Smooth muscle cell (in vitro differentiated cells): ENCODE results near the gene TUBA4A. TPM values are rescaled to one million over a fixed set of nuclear protein-coding genes. Genes with fewer than 3 reads are reported as not detected.
A peak's percentile ranks its signal among the peaks of the same experiment; 100 is the strongest.

Source experiments
- DNase-seq: peaks from one replicate; lab custom pipeline; 2025; ENCODE audit not compliant: unreplicated experiment; lab: John Stamatoyannopoulos, UW
- H2AFZ ChIP-seq: fragments of 200-600 bp; sonication (generic); 2 replicates; pipeline ENCODE4 v1.6.0; 2016; ENCODE audit warnings: antibody characterized with exemption, low read depth, mild to moderate bottlenecking
- H3F3A ChIP-seq: fragments of 200-600 bp; sonication (generic); 2 replicates; pipeline ENCODE4 v1.6.0; 2017; ENCODE audit warnings: antibody characterized with exemption, low read depth
- H3K27ac ChIP-seq: fragments of 200-600 bp; sonication (generic); 2 replicates; pipeline ENCODE4 v1.5.1; 2016; ENCODE audit warnings: low read depth, mild to moderate bottlenecking
- H3K27me3 ChIP-seq: fragments of 200-600 bp; sonication (generic); 2 replicates; pipeline ENCODE4 v1.6.1; 2016; ENCODE audit warnings: low read depth, mild to moderate bottlenecking
- H3K36me3 ChIP-seq: fragments of 200-600 bp; sonication (generic); 2 replicates; pipeline ENCODE4 v1.5.1; 2016; ENCODE audit warnings: low read depth
- H3K4me1 ChIP-seq: fragments of 200-600 bp; sonication (generic); 2 replicates; pipeline ENCODE4 v1.5.1; 2016; ENCODE audit warnings: low read depth
- H3K4me2 ChIP-seq: fragments of 200-600 bp; sonication (generic); 2 replicates; pipeline ENCODE4 v1.6.0; 2016; ENCODE audit warnings: mild to moderate bottlenecking
- H3K4me3 ChIP-seq: fragments of 200-600 bp; sonication (generic); 2 replicates; pipeline ENCODE4 v1.5.1; 2016; ENCODE audit warnings: mild to moderate bottlenecking
- H3K79me2 ChIP-seq: fragments of 200-600 bp; sonication (generic); 2 replicates; pipeline ENCODE4 v1.6.0; 2016; ENCODE audit warnings: low read depth, mild to moderate bottlenecking
- H3K9ac ChIP-seq: fragments of 200-600 bp; sonication (generic); 2 replicates; pipeline ENCODE4 v1.6.0; 2016; ENCODE audit warnings: low read depth
- H3K9me3 ChIP-seq: fragments of 200-600 bp; sonication (generic); replicated peaks from 2 replicates; pipeline ENCODE4 v1.5.1; 2016; ENCODE audit warnings: low read depth
- H4K20me1 ChIP-seq: fragments of 200-600 bp; sonication (generic); 2 replicates; pipeline ENCODE4 v1.6.0; 2016; ENCODE audit warnings: low read depth
- WGBS: methylation state at CpG from one replicate; pipeline ENCODE4 v1.1.7; 2016; ENCODE audit warnings: low lambda C conversion rate; 5-methylcytosine and 5-hydroxymethylcytosine counted together
- polyA plus RNA-seq: library from polyadenylated mRNA; unstranded; fragments of >200 nt; fragmentation: Nextera tagmentation; extraction: Ambion mirVana; gene quantifications from 2 replicates; pipeline ENCODE4 v1.2.1, GENCODE V29; 2016
- total RNA-seq: library from RNA; depleted of rRNA; stranded (reverse); fragments of >200 nt; gene quantifications from 2 replicates; pipeline ENCODE4 v1.2.3, GENCODE V29; 2014
- TF ChIP-seq, protein P1 (sequence below): fragments of 200-600 bp; sonication (generic); IDR thresholded peaks from 2 replicates; pipeline ENCODE4 v1.5.1; 2017; ENCODE audit warnings: borderline replicate concordance, mild to moderate bottlenecking, antibody characterized with exemption; ENCODE audit not compliant: insufficient read depth, poor library complexity, severe bottlenecking

Gene TUBA4A
- total and polyA plus RNA-seq, 2 experiments from 2014 or later = 29.4 to 53.2 TPM

DNA sequence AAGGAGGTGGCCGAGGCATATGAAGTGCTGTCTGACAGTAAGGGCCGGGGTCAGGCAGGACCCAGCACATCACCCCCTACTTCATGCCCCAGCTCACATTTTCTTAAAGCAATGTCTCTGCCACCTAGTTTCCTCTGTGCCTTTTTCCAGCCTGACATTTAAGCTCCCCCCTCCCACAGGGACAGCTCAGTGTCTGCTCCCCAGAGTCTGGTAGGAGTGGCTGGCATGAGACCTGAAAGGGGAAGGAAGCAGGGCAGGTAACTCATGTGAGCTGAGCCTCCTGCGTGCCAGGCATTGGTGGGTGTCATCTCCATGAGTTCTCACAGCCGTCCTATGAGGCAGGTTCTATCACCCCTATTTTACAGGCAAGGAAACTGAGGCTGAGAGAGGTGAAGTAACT lies 26.9 kb upstream of the TUBA4A start:
- TF ChIP-seq, protein P1, sequence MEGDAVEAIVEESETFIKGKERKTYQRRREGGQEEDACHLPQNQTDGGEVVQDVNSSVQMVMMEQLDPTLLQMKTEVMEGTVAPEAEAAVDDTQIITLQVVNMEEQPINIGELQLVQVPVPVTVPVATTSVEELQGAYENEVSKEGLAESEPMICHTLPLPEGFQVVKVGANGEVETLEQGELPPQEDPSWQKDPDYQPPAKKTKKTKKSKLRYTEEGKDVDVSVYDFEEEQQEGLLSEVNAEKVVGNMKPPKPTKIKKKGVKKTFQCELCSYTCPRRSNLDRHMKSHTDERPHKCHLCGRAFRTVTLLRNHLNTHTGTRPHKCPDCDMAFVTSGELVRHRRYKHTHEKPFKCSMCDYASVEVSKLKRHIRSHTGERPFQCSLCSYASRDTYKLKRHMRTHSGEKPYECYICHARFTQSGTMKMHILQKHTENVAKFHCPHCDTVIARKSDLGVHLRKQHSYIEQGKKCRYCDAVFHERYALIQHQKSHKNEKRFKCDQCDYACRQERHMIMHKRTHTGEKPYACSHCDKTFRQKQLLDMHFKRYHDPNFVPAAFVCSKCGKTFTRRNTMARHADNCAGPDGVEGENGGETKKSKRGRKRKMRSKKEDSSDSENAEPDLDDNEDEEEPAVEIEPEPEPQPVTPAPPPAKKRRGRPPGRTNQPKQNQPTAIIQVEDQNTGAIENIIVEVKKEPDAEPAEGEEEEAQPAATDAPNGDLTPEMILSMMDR = no peak
- no peaks in the 10 kb centered on the region for H3K9me3 ChIP-seq
- H3K9ac ChIP-seq = no peak overlapping the region
- H3K27ac ChIP-seq = peak overlapping the region; percentile 99
- H3K27me3 ChIP-seq = no peaks in the 10 kb centered on the region
- no peaks in the 10 kb centered on the region for H4K20me1 ChIP-seq
- no peak overlapping the region for H2AFZ ChIP-seq
- peaks cover 12% of the 10 kb centered on the region for H3F3A ChIP-seq
- peaks cover 15% of the 10 kb centered on the region for H3K4me1 ChIP-seq
- H3K36me3 ChIP-seq = no peaks in the 10 kb centered on the region
- H3K79me2 ChIP-seq = no peaks in the 10 kb centered on the region
- DNase-seq = no peak
- 93% methylated on average over 4 of the region's 4 CpGs for whole genome bisulfite sequencing
- H3K4me2 ChIP-seq = peak overlapping the region; percentile 85
- no peak overlapping the region for H3K4me3 ChIP-seq

DNA sequence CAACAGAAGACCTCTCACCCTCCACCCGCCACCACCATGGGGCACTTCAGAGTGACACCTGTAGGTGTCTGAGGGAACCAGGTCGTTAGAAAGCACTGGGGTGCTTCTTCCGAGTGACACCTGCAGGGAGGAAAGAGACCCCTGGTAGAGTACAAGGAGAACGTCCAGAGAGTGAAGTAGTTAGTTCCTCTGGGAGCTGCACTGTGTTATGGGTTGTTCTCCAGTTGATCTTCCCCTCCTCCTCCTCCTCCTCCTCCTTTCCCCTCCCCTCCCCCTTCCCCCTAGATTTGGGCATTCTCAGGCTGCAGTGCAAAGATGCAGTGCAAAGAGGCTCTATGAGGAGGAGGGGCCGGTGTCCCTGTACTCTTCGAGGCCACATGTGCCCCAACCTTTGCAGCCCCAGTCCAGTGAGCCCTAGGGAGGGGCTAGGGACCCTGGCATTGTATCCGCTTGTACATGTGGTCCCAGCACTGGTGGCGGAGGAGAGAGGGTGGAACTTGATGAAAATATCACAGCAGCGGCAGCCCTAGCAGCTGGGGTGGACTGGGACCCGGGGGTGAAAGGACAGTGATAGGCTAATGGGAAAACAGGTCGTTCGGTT lies 26.3 kb upstream of the TUBA4A start:
- H3K36me3 ChIP-seq = no peaks in the 10 kb centered on the region
- peaks cover 12% of the 10 kb centered on the region for H3F3A ChIP-seq
- 52% methylated on average over 12 of the region's 12 CpGs for WGBS
- DNase-seq = no peak
- H3K4me2 ChIP-seq = peak overlapping the region; percentile 85
- H3K79me2 ChIP-seq = no peaks in the 10 kb centered on the region
- TF ChIP-seq, protein P1 = no peak
- H3K9ac ChIP-seq = peak overlapping the region; percentile 97
- H3K27me3 ChIP-seq = no peaks in the 10 kb centered on the region
- peaks cover 15% of the 10 kb centered on the region for H3K4me1 ChIP-seq
- H3K27ac ChIP-seq = peak overlapping the region; percentile 99
- no peaks in the 10 kb centered on the region for H4K20me1 ChIP-seq
- no peak overlapping the region for H2AFZ ChIP-seq
- H3K4me3 ChIP-seq = peak overlapping the region; percentile 66
- no peaks in the 10 kb centered on the region for H3K9me3 ChIP-seq

DNA sequence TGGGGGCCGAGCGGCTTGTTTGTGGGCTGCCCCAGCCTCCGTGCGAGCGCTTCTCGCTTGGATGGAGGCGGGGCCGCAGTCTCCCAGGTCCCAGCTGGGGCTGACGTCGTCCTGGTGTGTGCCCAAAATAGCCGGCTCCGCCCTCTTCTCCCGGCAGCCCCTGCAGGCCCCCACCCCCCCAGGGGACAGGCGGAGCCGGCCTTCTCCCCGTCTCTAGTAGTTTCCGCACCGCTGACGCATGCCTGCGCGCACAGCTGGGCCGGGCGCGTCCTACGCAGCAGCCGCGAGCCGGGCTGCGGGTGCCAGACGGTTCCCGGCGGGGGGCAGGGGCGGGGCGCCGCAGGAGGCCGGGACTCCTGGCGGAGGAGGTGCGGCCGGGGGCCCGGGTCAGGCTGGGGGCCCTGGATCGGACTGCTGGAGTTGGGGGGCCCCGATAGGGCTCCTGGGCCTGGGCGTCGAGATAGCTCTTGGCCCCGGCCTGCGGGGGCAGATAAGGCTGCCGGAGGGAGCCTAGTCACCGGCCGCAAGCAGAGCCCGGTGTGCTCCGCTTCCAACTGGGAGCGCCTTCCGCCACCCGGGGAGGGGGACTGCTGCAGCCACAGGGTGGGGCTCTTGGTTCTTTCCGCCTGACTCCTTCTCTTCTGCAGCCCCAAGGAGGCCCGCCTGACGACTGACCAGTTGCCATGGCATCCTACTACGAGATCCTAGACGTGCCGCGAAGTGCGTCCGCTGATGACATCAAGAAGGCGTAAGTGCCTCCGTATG lies 25.6 kb upstream of the TUBA4A start, which contains the start of gene DNAJB2:
Gene DNAJB2 (plus strand): TSS at position 216 of the 765 bp plus-strand sequence. CDS start 468 bp downstream, at position 684.
- H3K27ac ChIP-seq = peak within 1 kb of the TSS; percentile 99
- peak within 1 kb of the TSS; percentile 66 for H3K4me3 ChIP-seq
- peaks cover 18% of the 10 kb centered on the region for H3K4me1 ChIP-seq
- no peaks in the 10 kb centered on the region for H3K79me2 ChIP-seq
- H4K20me1 ChIP-seq = no peaks in the 10 kb centered on the region
- H3K27me3 ChIP-seq = no peaks in the 10 kb centered on the region
- TF ChIP-seq, protein P1 = peak; percentile 9
- H3F3A ChIP-seq = peaks cover 13% of the 10 kb centered on the region
- 2% methylated on average over 30 of the region's 65 CpGs for WGBS
- peak within 1 kb of the TSS; percentile 97 for H3K9ac ChIP-seq
- H3K9me3 ChIP-seq = no peaks in the 10 kb centered on the region
- DNase-seq = peak; percentile 95
- H2AFZ ChIP-seq = no peak within 1 kb of the TSS
- peak within 1 kb of the TSS; percentile 85 for H3K4me2 ChIP-seq
- no peaks in the 10 kb centered on the region for H3K36me3 ChIP-seq
